Psoas muscle (tissue), 8 donors: ENCODE data around the gene PAX5. TPM values are rescaled to one million over a fixed set of nuclear protein-coding genes. Genes with fewer than 3 reads are reported as not detected.

Experiments used
- ATAC-seq, 4 donors: fragments of 200-7000 bp; cut with Tn5 transposase; one replicate each; pipeline ENCODE4 v1.9.1; 2020; ENCODE audit warnings: moderate library complexity in 3 of 4, mild to moderate bottlenecking in 2 of 4
- DNase-seq, 2 donors: peaks; one replicate each; pipeline ENCODE4 v3.0.0-alpha.2; 2020
- H3K27ac ChIP-seq: fragments of 200-600 bp; one replicate; pipeline ENCODE4 v1.8.0; 2022
- H3K27me3 ChIP-seq, 3 donors: fragments of 200-600 bp in 1 of 3; one replicate each; pipeline versions ENCODE4 v1.6.1 to v1.8.0; 2013 to 2022; ENCODE audit warnings: low read length in 2 of 3, mild to moderate bottlenecking in 2 of 3, moderate library complexity in 1 of 3; ENCODE audit not compliant: insufficient read depth in 3 of 3
- H3K36me3 ChIP-seq, 2 donors: fragments of 200-600 bp in 1 of 2; one replicate each; pipeline versions ENCODE4 v1.6.1 to v1.8.0; 2013 to 2022; ENCODE audit warnings: low read depth in 1 of 2, mild to moderate bottlenecking in 1 of 2, moderate library complexity in 1 of 2; ENCODE audit not compliant: insufficient read depth in 1 of 2
- H3K4me1 ChIP-seq: fragments of 200-600 bp; one replicate; pipeline ENCODE4 v1.8.0; 2022
- H3K4me3 ChIP-seq: fragments of 200-600 bp; one replicate; pipeline ENCODE4 v1.8.0; 2022; ENCODE audit warnings: mild to moderate bottlenecking
- H3K9me3 ChIP-seq: fragments of 200-600 bp; one replicate; pipeline ENCODE4 v1.8.0; 2022
- CTCF ChIP-seq: fragments of 200-600 bp; IDR thresholded peaks from one replicate; pipeline ENCODE4 v1.8.0; 2022; ENCODE audit warnings: antibody characterized with exemption
- WGBS, 3 donors: extraction: QIAGEN DNeasy Blood & Tissue Kit; methylation state at CpG; one replicate each; pipeline versions ENCODE4 v1.1.6 to v1.1.7; 2013; 5-methylcytosine and 5-hydroxymethylcytosine counted together
- intact Hi-C, 2 donors: fragments of 100-400 bp; cut with DNase I; formaldehyde crosslinking; loops; one replicate each; pipeline versions ENCODE4 v1.11.0 to v1.14.2; 2022
- polyA plus RNA-seq, 3 donors: library from polyadenylated mRNA; stranded (reverse); fragments of 200-250 nt; gene quantifications; one replicate each; pipeline ENCODE4 v1.2.3, GENCODE V29; 2013
- total RNA-seq, 4 donors: library from RNA; stranded (reverse); fragmentation: NEBNext Ultra II Directional in 2 of 4; extraction: Animal tissue kit (Norgen Biotek cat#: 25700) in 2 of 4; gene quantifications; one replicate each; pipeline versions ENCODE4 v1.2.1 to v1.2.4, GENCODE V29; 2021 to 2023
- donor health status: healthy with polysubstance abuse.
- donor health status: DM: no; HTN: no; CAD: no; lungs with moderate emphysema.
- donor health status: Bipolar disorder and iron deficiency.
- donor health status: healthy.
- donor health status: DM: yes; HTN: yes; CAD: no.
- donor health status: DM: no; HTN: no; CAD: no.
- donor health status: DM: no; HTN: no; CAD: no.
- donor health status: DM: yes; HTN: yes; CAD: no.

The PAX5 gene
- total and polyA plus RNA-seq, 7 donors, result under 0.01 to 0.50 (median 0.06) TPM; not detected in 3

GRCh38 chr9:36985061-36985768 is 48.9 kb downstream of the PAX5 start:
- TF ChIP-seq CTCF, result no peak
- intact Hi-C loops, result no loop called here
- DNase-seq (no peak), ATAC-seq (no peak)
- Histone ChIP-seq H3K27ac (no peak overlapping the region), H3K27me3 (peaks cover 0 to 88% (median 26%) of the 10 kb centered on the region in 3 donors), H3K4me1 (no peaks in the 10 kb centered on the region), H3K4me3 (no peak overlapping the region), H3K36me3 (no peaks in the 10 kb centered on the region), H3K9me3 (no peaks in the 10 kb centered on the region)
- WGBS, 3 donors, result 21 to 30% (median 26%) methylated on average over 15 of the region's 15 CpGs

- no peak for TF ChIP-seq CTCF
- DNase-seq, result no peak
- H3K27ac ChIP-seq, result no peak overlapping the region
- H3K9me3 ChIP-seq, result no peaks in the 10 kb centered on the region
- intact Hi-C loops, result no loop called here
- peaks cover 0 to 51% (median 8%) of the 10 kb centered on the region in 3 donors for H3K27me3 ChIP-seq
- H3K36me3 ChIP-seq, result no peaks in the 10 kb centered on the region
- no peak for ATAC-seq
- 40 to 44% (median 41%) methylated on average over 7 of the region's 7 CpGs for WGBS, 3 donors
- H3K4me1 ChIP-seq, result no peaks in the 10 kb centered on the region
- no peak overlapping the region for H3K4me3 ChIP-seq
Measured at GRCh38 chr9:36980148-36980974, 53.7 kb downstream of the PAX5 start.

GRCh38 chr9:36976371-36977030 is 57.6 kb downstream of the PAX5 start:
- H3K27ac ChIP-seq, result no peak overlapping the region
- no peak for DNase-seq
- H3K4me1 ChIP-seq, result no peaks in the 10 kb centered on the region
- no peak for ATAC-seq
- intact Hi-C loops, result no loop called here
- WGBS, 3 donors, result 37 to 51% (median 37%) methylated on average over 10 of the region's 10 CpGs
- no peaks in the 10 kb centered on the region for H3K36me3 ChIP-seq
- H3K4me3 ChIP-seq, result no peak overlapping the region
- H3K27me3 ChIP-seq, result peaks cover 0 to 19% (median 3%) of the 10 kb centered on the region in 3 donors
- no peak for TF ChIP-seq CTCF
- H3K9me3 ChIP-seq, result no peaks in the 10 kb centered on the region

GRCh38 chr9:36974731-36975130 is 59.3 kb downstream of the PAX5 start:
- ATAC-seq (no peak), DNase-seq (no peak)
- TF ChIP-seq CTCF, result no peak
- no peaks in the 10 kb centered on the region for H3K9me3 ChIP-seq
- no peak overlapping the region for H3K4me3 ChIP-seq
- H3K36me3 ChIP-seq, result no peaks in the 10 kb centered on the region
- H3K27ac ChIP-seq, result no peak overlapping the region
- no peaks in the 10 kb centered on the region for H3K4me1 ChIP-seq
- WGBS, 3 donors, result 39 to 54% (median 43%) methylated on average over 7 of the region's 7 CpGs
- peaks cover 0 to 6% (median 3%) of the 10 kb centered on the region in 3 donors for H3K27me3 ChIP-seq
- intact Hi-C loops, result no loop called here
